HEK293 (cell line): ENCODE data around the gene SCAANT1.

ENCODE experiments used
- CTCF ChIA-PET: fragments of 350-600 bp; formaldehyde crosslinking; extraction: SDS; loops from one replicate; lab custom pipeline; 2021; ENCODE audit warnings: antibody characterized with exemption; lab: Yijun Ruan, JAX
- POLR2A ChIA-PET: fragments of 300-600 bp; formaldehyde crosslinking; extraction: SDS; loops from one replicate; lab custom pipeline; 2020; ENCODE audit warnings: antibody characterized with exemption, inconsistent platforms; lab: Yijun Ruan, JAX
- H3K27ac ChIP-seq: fragments of 200-500 bp; sonication (Bioruptor generic); 2 replicates; pipeline ENCODE4 v1.5.1; 2014; ENCODE audit warnings: low read depth, low read length, control low read depth, inconsistent platforms; ENCODE audit errors: extremely low read depth
- H3K36me3 ChIP-seq, 2 experiments: fragments of 200-500 bp in 1 of 2; sonication (Bioruptor generic) in 1 of 2; 1 replicate in 1 of 2; 2 replicates in 1 of 2; pipeline ENCODE4 v1.5.1; 2014 to 2017; ENCODE audit warnings: inconsistent platforms in 2 of 2, low read length in 2 of 2; ENCODE audit not compliant: control insufficient read depth in 2 of 2, insufficient read depth in 1 of 2
- H3K4me1 ChIP-seq: fragments of 200-500 bp; sonication (Bioruptor generic); 2 replicates; pipeline ENCODE4 v1.5.1; 2014; ENCODE audit warnings: mild to moderate bottlenecking, low read length, inconsistent platforms; ENCODE audit not compliant: control insufficient read depth, insufficient read depth
- H3K4me3 ChIP-seq: 2 replicates; pipeline ENCODE4 v1.5.1; 2011; ENCODE audit warnings: low read depth, mild to moderate bottlenecking, control low read depth, low read length, moderate library complexity
- H3K9me3 ChIP-seq: fragments of 200-500 bp; sonication (Bioruptor generic); 2 replicates; pipeline ENCODE4 v1.5.1; 2014; ENCODE audit warnings: low read depth, low read length, inconsistent platforms; ENCODE audit not compliant: control insufficient read depth, insufficient read depth
- BCL11A ChIP-seq: fragments of 450-650 bp; formaldehyde crosslinking; IDR thresholded peaks from 2 replicates; pipeline ENCODE4 v1.5.1; 2016; ENCODE audit warnings: low read depth, missing biosample characterization, missing genetic modification characterization
- GLI4 ChIP-seq: fragments of 450-650 bp; formaldehyde crosslinking; IDR thresholded peaks from 2 replicates; pipeline ENCODE4 v1.5.1; 2016; ENCODE audit warnings: missing biosample characterization, missing genetic modification characterization
- GLIS1 ChIP-seq: fragments of 450-650 bp; formaldehyde crosslinking; IDR thresholded peaks from 2 replicates; pipeline ENCODE4 v1.5.1; 2016; ENCODE audit warnings: missing biosample characterization, missing genetic modification characterization
- INSM2 ChIP-seq: fragments of 450-650 bp; formaldehyde crosslinking; IDR thresholded peaks from 2 replicates; pipeline ENCODE4 v1.5.1; 2016; ENCODE audit warnings: missing biosample characterization, missing genetic modification characterization
- MEIS1 ChIP-seq: sonication (generic); formaldehyde crosslinking; IDR thresholded peaks from 2 replicates; pipeline ENCODE4 v1.8.1; 2022; ENCODE audit warnings: missing genetic modification reagents, mild to moderate bottlenecking, borderline replicate concordance
- OSR2 ChIP-seq: fragments of 450-650 bp; formaldehyde crosslinking; IDR thresholded peaks from 2 replicates; pipeline ENCODE4 v1.5.1; 2016; ENCODE audit warnings: missing biosample characterization, missing genetic modification characterization
- SCRT1 ChIP-seq: fragments of 450-650 bp; formaldehyde crosslinking; IDR thresholded peaks from 2 replicates; pipeline ENCODE4 v1.5.1; 2016; ENCODE audit warnings: missing biosample characterization, missing genetic modification characterization, borderline replicate concordance
- SCRT2 ChIP-seq: fragments of 450-650 bp; formaldehyde crosslinking; IDR thresholded peaks from 2 replicates; pipeline ENCODE4 v1.5.1; 2016; ENCODE audit warnings: missing biosample characterization, missing genetic modification characterization
- ZBTB48 ChIP-seq: fragments of 450-650 bp; formaldehyde crosslinking; IDR thresholded peaks from 2 replicates; pipeline ENCODE4 v1.5.1; 2016; ENCODE audit warnings: missing biosample characterization, missing genetic modification characterization
- ZNF184 ChIP-seq: fragments of 450-650 bp; IDR thresholded peaks from 2 replicates; pipeline ENCODE4 v1.5.1; 2018; ENCODE audit warnings: missing biosample characterization, mild to moderate bottlenecking, missing genetic modification characterization
- ZNF280D ChIP-seq: fragments of 450-650 bp; formaldehyde crosslinking; IDR thresholded peaks from 2 replicates; pipeline ENCODE4 v1.5.1; 2016; ENCODE audit warnings: missing biosample characterization, missing genetic modification characterization
- ZNF404 ChIP-seq: fragments of 450-650 bp; formaldehyde crosslinking; IDR thresholded peaks from 2 replicates; pipeline ENCODE4 v1.5.1; 2017; ENCODE audit warnings: missing biosample characterization, missing genetic modification characterization
- ZNF416 ChIP-seq: fragments of 450-650 bp; formaldehyde crosslinking; IDR thresholded peaks from 2 replicates; pipeline ENCODE4 v1.5.1; 2016; ENCODE audit warnings: missing biosample characterization, missing genetic modification characterization
- ZNF426 ChIP-seq: fragments of 450-650 bp; formaldehyde crosslinking; IDR thresholded peaks from 2 replicates; pipeline ENCODE4 v1.5.1; 2017; ENCODE audit warnings: missing biosample characterization, missing genetic modification characterization, mild to moderate bottlenecking, inconsistent platforms, moderate library complexity
- ZNF433 ChIP-seq: fragments of 450-650 bp; formaldehyde crosslinking; IDR thresholded peaks from 2 replicates; pipeline ENCODE4 v1.5.1; 2016; ENCODE audit warnings: missing biosample characterization, missing genetic modification characterization, low read depth
- ZNF549 ChIP-seq: fragments of 450-650 bp; IDR thresholded peaks from 2 replicates; pipeline ENCODE4 v1.5.1; 2018; ENCODE audit warnings: missing biosample characterization, missing genetic modification characterization, mild to moderate bottlenecking, inconsistent platforms, moderate library complexity
- ZNF560 ChIP-seq: fragments of 450-650 bp; formaldehyde crosslinking; IDR thresholded peaks from 2 replicates; pipeline ENCODE4 v1.5.1; 2017; ENCODE audit warnings: missing biosample characterization, missing genetic modification characterization, borderline replicate concordance
- ZNF561 ChIP-seq: fragments of 450-650 bp; IDR thresholded peaks from 2 replicates; pipeline ENCODE4 v1.5.1; 2018; ENCODE audit warnings: missing biosample characterization, missing genetic modification characterization, borderline replicate concordance
- ZNF621 ChIP-seq: fragments of 450-650 bp; formaldehyde crosslinking; IDR thresholded peaks from 2 replicates; pipeline ENCODE4 v1.5.1; 2017; ENCODE audit warnings: missing biosample characterization, missing genetic modification characterization
- ZNF626 ChIP-seq: fragments of 450-650 bp; sonication (Bioruptor Pico); formaldehyde crosslinking; IDR thresholded peaks from 2 replicates; pipeline ENCODE4 v1.5.1; 2018; ENCODE audit warnings: missing biosample characterization, missing genetic modification characterization, inconsistent platforms
- ZNF707 ChIP-seq: fragments of 450-650 bp; formaldehyde crosslinking; IDR thresholded peaks from 2 replicates; pipeline ENCODE4 v1.5.1; 2016; ENCODE audit warnings: missing biosample characterization, missing genetic modification characterization
- ZNF768 ChIP-seq: fragments of 450-650 bp; formaldehyde crosslinking; IDR thresholded peaks from 2 replicates; pipeline ENCODE4 v1.5.1; 2018; ENCODE audit warnings: missing biosample characterization, mild to moderate bottlenecking, missing genetic modification characterization
- ZNF776 ChIP-seq: fragments of 450-650 bp; formaldehyde crosslinking; IDR thresholded peaks from 2 replicates; pipeline ENCODE4 v1.5.0; 2017; ENCODE audit warnings: missing biosample characterization, missing genetic modification characterization, borderline replicate concordance
- ZNF777 ChIP-seq: fragments of 450-650 bp; formaldehyde crosslinking; IDR thresholded peaks from 2 replicates; pipeline ENCODE4 v1.5.1; 2017; ENCODE audit warnings: missing biosample characterization, missing genetic modification characterization, borderline replicate concordance
- ZNF837 ChIP-seq: fragments of 450-650 bp; formaldehyde crosslinking; IDR thresholded peaks from 2 replicates; pipeline ENCODE4 v1.5.1; 2016; ENCODE audit warnings: missing biosample characterization, missing genetic modification characterization
- ZSCAN16 ChIP-seq: fragments of 450-650 bp; formaldehyde crosslinking; IDR thresholded peaks from 2 replicates; pipeline ENCODE4 v1.5.1; 2016; ENCODE audit warnings: missing biosample characterization, missing genetic modification characterization
- TF ChIP-seq, protein P1 (sequence below): fragments of 450-650 bp; formaldehyde crosslinking; IDR thresholded peaks from 2 replicates; pipeline ENCODE4 v1.5.1; 2016; ENCODE audit warnings: missing biosample characterization, missing genetic modification characterization
- TF ChIP-seq, protein P2 (sequence below): fragments of 450-650 bp; formaldehyde crosslinking; IDR thresholded peaks from 2 replicates; pipeline ENCODE4 v1.5.1; 2016; ENCODE audit warnings: missing biosample characterization, missing genetic modification characterization
- TF ChIP-seq, protein P3 (sequence below): fragments of 450-650 bp; formaldehyde crosslinking; IDR thresholded peaks from 2 replicates; pipeline ENCODE4 v1.5.1; 2016; ENCODE audit warnings: missing biosample characterization, missing genetic modification characterization

SCAANT1 gene

DNA sequence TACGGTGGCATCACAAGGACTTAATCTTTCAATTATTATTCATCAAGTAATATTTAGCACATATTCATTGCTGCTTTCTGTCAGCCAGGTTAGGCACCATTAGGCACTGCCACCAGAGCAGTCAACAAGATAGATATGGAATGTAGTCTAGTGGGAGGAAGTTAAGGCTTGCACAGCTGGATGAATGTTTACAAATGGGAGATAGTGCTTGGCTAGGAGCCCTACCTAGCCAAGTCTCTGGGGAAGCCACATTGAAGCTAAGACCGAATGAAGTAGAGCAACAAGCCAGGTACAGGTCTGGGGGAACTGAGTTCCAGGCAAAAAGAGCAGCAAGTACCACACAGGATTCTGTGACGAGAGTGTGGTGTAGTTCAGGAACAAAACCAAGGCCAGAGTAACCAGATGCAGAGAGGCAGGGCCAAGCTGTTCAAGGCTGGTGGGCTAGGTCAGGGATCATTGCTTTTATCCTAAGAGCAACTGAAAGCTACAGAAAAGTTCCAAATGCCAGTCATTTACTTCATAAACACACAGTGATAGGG, 33.4 kb upstream of the SCAANT1 start:
- Histone ChIP-seq H3K36me3 (no peaks in the 10 kb centered on the region), H3K4me3 (no peak overlapping the region), H3K9me3 (no peaks in the 10 kb centered on the region), H3K4me1 (peaks cover under 1% of the 10 kb centered on the region; the same call in 1 of the 2 replicates), H3K27ac (no peak overlapping the region)
- ChIA-PET CTCF (interaction anchor here (1.0 to 2.6 kb wide), 2 partner anchors 15 to 17 kb away, joined by 3 to 7 read pairs; no protein-coding TSS in a partner anchor), POLR2A (no interaction called here)
- no peak for TF ChIP-seq SCRT1 (tag by site-specific recombination)
- TF ChIP-seq ZNF404: no peak
- no peak for TF ChIP-seq GLI4 (tag by site-specific recombination)
- no peak for TF ChIP-seq ZNF621
- no peak for TF ChIP-seq ZNF777 (tag by site-specific recombination)
- no peak for TF ChIP-seq ZNF768 (tag by site-specific recombination)
- TF ChIP-seq OSR2 (tag by site-specific recombination): no peak
- TF ChIP-seq MEIS1 (CRISPR knock-in tag): no peak
- TF ChIP-seq ZNF280D (tag by site-specific recombination): no peak
- no peak for TF ChIP-seq ZNF560 (tag by site-specific recombination)
- TF ChIP-seq ZNF416 (tag by site-specific recombination): no peak
- TF ChIP-seq, protein P1, sequence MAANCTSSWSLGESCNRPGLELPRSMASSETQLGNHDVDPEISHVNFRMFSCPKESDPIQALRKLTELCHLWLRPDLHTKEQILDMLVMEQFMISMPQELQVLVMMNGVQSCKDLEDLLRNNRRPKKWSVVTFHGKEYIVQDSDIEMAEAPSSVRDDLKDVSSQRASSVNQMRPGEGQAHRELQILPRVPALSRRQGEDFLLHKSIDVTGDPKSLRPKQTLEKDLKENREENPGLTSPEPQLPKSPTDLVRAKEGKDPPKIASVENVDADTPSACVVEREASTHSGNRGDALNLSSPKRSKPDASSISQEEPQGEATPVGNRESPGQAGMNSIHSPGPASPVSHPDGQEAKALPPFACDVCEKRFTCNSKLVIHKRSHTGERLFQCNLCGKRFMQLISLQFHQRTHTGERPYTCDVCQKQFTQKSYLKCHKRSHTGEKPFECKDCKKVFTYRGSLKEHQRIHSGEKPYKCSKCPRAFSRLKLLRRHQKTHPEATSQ (tag by site-specific recombination): no peak
- no peak for TF ChIP-seq SCRT2 (tag by site-specific recombination)
- TF ChIP-seq ZNF707 (tag by site-specific recombination): no peak
- no peak for TF ChIP-seq GLIS1 (tag by site-specific recombination)
- no peak for TF ChIP-seq ZNF433 (tag by site-specific recombination)
- no peak for TF ChIP-seq INSM2 (tag by site-specific recombination)

GRCh38 chr3:63943678-63944077, 31.5 kb upstream of the SCAANT1 start:
- Histone ChIP-seq H3K36me3 (no peaks in the 10 kb centered on the region), H3K4me1 (no peaks in the 10 kb centered on the region), H3K9me3 (no peaks in the 10 kb centered on the region), H3K27ac (no peak overlapping the region), H3K4me3 (no peak overlapping the region)
- ChIA-PET POLR2A (no interaction called here), CTCF (interaction anchor here (2.6 kb wide), 1 partner anchor 19 kb away, joined by 7 read pairs; no protein-coding TSS in a partner anchor)
- TF ChIP-seq ZNF626 (tag by site-specific recombination) (no peak), ZBTB48 (tag by site-specific recombination) (no peak), MEIS1 (CRISPR knock-in tag) (no peak), ZNF549 (tag by site-specific recombination) (no peak), ZNF426 (no peak), OSR2 (tag by site-specific recombination) (no peak), ZNF837 (tag by site-specific recombination) (no peak), ZNF184 (no peak), ZNF776 (tag by site-specific recombination) (no peak), ZSCAN16 (no peak), BCL11A (no peak), ZNF561 (tag by site-specific recombination) (no peak)
- TF ChIP-seq, protein P2, sequence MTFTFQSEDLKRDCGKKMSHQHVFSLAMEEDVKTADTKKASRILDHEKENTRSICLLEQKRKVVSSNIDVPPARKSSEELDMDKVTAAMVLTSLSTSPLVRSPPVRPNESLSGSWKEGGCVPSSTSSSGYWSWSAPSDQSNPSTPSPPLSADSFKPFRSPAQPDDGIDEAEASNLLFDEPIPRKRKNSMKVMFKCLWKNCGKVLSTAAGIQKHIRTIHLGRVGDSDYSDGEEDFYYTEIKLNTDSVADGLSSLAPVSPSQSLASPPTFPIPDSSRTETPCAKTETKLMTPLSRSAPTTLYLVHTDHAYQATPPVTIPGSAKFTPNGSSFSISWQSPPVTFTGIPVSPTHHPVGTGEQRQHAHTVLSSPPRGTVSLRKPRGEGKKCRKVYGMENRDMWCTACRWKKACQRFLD: no peak
- TF ChIP-seq, protein P3, sequence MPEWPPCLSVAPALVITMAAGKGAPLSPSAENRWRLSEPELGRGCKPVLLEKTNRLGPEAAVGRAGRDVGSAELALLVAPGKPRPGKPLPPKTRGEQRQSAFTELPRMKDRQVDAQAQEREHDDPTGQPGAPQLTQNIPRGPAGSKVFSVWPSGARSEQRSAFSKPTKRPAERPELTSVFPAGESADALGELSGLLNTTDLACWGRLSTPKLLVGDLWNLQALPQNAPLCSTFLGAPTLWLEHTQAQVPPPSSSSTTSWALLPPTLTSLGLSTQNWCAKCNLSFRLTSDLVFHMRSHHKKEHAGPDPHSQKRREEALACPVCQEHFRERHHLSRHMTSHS (tag by site-specific recombination): no peak
